HG03460 (cell line): ENCODE results near the gene LRRC7.
"Not testable (repeated sequence)": the region's sequence is repeated elsewhere in the genome, so short reads cannot be mapped to it uniquely, and the experiment has no call there.

Source experiments
- ATAC-seq: cut with Tn5 transposase; IDR thresholded peaks from one replicate; pipeline ENCODE4 v1.9.1; 2021; ENCODE audit not compliant: unreplicated experiment

LRRC7 gene

GRCh38 chr1:69946935-69947334 is 379.2 kb downstream of the LRRC7 start:
- no peak for ATAC-seq

- ATAC-seq: no peak
Measured at GRCh38 chr1:69947837-69948236, 380.1 kb downstream of the LRRC7 start.

- no peak for ATAC-seq
Measured at GRCh38 chr1:69952676-69953075, 385.0 kb downstream of the LRRC7 start.

GRCh38 chr1:69962452-69962851 is 394.7 kb downstream of the LRRC7 start:
- not testable (repeated sequence) for ATAC-seq

GRCh38 chr1:69967245-69967766 is 399.6 kb downstream of the LRRC7 start:
- ATAC-seq: no peak

GRCh38 chr1:69976896-69977295 is 409.2 kb downstream of the LRRC7 start:
- no peak for ATAC-seq

GRCh38 chr1:69982992-69983391 is 415.3 kb downstream of the LRRC7 start:
- no peak for ATAC-seq

GRCh38 chr1:69985376-69985775 is 417.7 kb downstream of the LRRC7 start:
- no peak for ATAC-seq

- ATAC-seq: no peak
Measured at GRCh38 chr1:69985901-69986439, 418.2 kb downstream of the LRRC7 start.

GRCh38 chr1:69987881-69988280 is 420.2 kb downstream of the LRRC7 start:
- ATAC-seq: no peak

- no peak for ATAC-seq
Measured at GRCh38 chr1:69991644-69992043, 423.9 kb downstream of the LRRC7 start.

GRCh38 chr1:69992594-69992993 is 424.9 kb downstream of the LRRC7 start:
- ATAC-seq: no peak

- ATAC-seq: no peak
Measured at GRCh38 chr1:69993810-69994209, 426.1 kb downstream of the LRRC7 start.

- no peak for ATAC-seq
Measured at GRCh38 chr1:69994241-69994640, 426.5 kb downstream of the LRRC7 start.

GRCh38 chr1:69998847-69999246 is 431.1 kb downstream of the LRRC7 start:
- ATAC-seq: no peak

GRCh38 chr1:70003211-70003908 is 435.6 kb downstream of the LRRC7 start:
- ATAC-seq: no peak

- no peak for ATAC-seq
Measured at GRCh38 chr1:70005386-70006034, 437.8 kb downstream of the LRRC7 start.

- ATAC-seq: no peak
Measured at GRCh38 chr1:70008660-70009059, 440.9 kb downstream of the LRRC7 start.

- no peak for ATAC-seq
Measured at GRCh38 chr1:70017770-70018169, 450.0 kb downstream of the LRRC7 start.

GRCh38 chr1:70024272-70024671 is 456.6 kb downstream of the LRRC7 start:
- ATAC-seq: no peak

GRCh38 chr1:70025052-70025451 is 457.3 kb downstream of the LRRC7 start:
- no peak for ATAC-seq

GRCh38 chr1:70025846-70026245 is 458.1 kb downstream of the LRRC7 start:
- no peak for ATAC-seq
